Measurements from ENCODE around the gene CACNA1E. TPM values are rescaled to one million over a fixed set of nuclear protein-coding genes. Genes with fewer than 3 reads are reported as not detected.

Gene CACNA1E
- total and polyA plus RNA-seq, 9 donors, result 0.17 to 0.70 (median 0.38) TPM

DNA sequence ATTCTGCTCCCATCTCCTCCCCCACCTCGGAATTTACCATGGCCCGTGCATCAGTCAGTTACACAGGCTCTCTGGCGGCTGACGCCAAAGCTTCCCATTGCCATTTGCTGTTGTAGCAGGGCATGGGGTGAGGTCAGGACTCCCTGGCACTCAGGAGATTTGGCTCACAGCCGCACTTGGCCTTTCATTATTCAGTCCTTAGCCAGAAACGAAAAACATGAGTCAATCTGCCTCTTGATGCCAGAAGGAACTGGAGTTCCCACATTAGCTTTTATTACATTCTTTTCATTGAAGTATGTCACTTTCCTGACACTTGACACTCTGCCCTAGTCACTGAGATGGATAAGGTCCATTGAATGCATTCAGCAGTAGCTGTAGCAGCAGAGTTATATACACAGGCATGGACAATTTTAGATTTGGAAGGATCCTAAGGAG, 260.6 kb downstream of the CACNA1E start:
- WGBS (ENCODE audit: insufficient coverage), result 65% methylated on average over 6 of the region's 6 CpGs
- H3K4me3 ChIP-seq (ENCODE audit: low read length), result no peak overlapping the region
- H3K9me3 ChIP-seq (replicated peaks; ENCODE audit: control insufficient read depth, low read depth, low read length), result no peaks in the 10 kb centered on the region
- DNase-seq, result peak; percentile 26
- no peak overlapping the region for H3K27ac ChIP-seq (ENCODE audit: low read length)
- H3K36me3 ChIP-seq (ENCODE audit: control insufficient read depth, insufficient read depth, low read length), result no peaks in the 10 kb centered on the region
- no peaks in the 10 kb centered on the region for H3K27me3 ChIP-seq (ENCODE audit: control insufficient read depth, insufficient read depth, low read length)
- peaks cover 20% of the 10 kb centered on the region for H3K4me1 ChIP-seq (ENCODE audit: control insufficient read depth, insufficient read depth, low read length)

GRCh38 chr1:181746224-181746623, 262.9 kb downstream of the CACNA1E start:
- no peak overlapping the region for H3K27ac ChIP-seq (ENCODE audit: low read length)
- no peaks in the 10 kb centered on the region for H3K36me3 ChIP-seq (ENCODE audit: control insufficient read depth, insufficient read depth, low read length)
- WGBS (ENCODE audit: insufficient coverage), result no CpG with 5 or more reads among the region's 2 CpGs

GRCh38 chr1:181748013-181748412, 264.7 kb downstream of the CACNA1E start:
- WGBS (ENCODE audit: insufficient coverage), result no CpG with 5 or more reads among the region's 2 CpGs
- no peaks in the 10 kb centered on the region for H3K27me3 ChIP-seq (ENCODE audit: control insufficient read depth, insufficient read depth, low read length)
- no peaks in the 10 kb centered on the region for H3K9me3 ChIP-seq (replicated peaks; ENCODE audit: control insufficient read depth, low read depth, low read length)
- H3K36me3 ChIP-seq (ENCODE audit: control insufficient read depth, insufficient read depth, low read length), result no peaks in the 10 kb centered on the region
- DNase-seq, result no peak
- H3K4me3 ChIP-seq (ENCODE audit: low read length), result no peak overlapping the region
- H3K4me1 ChIP-seq (ENCODE audit: control insufficient read depth, insufficient read depth, low read length), result peaks cover 5% of the 10 kb centered on the region
- H3K27ac ChIP-seq (ENCODE audit: low read length), result no peak overlapping the region

More at GRCh38 chr1:181746224-181746623, 262.9 kb downstream of the CACNA1E start:
- no peak for DNase-seq
- H3K27me3 ChIP-seq (ENCODE audit: control insufficient read depth, insufficient read depth, low read length), result no peaks in the 10 kb centered on the region
- H3K4me3 ChIP-seq (ENCODE audit: low read length), result no peak overlapping the region
- H3K9me3 ChIP-seq (replicated peaks; ENCODE audit: control insufficient read depth, low read depth, low read length), result no peaks in the 10 kb centered on the region
- H3K4me1 ChIP-seq (ENCODE audit: control insufficient read depth, insufficient read depth, low read length), result peaks cover 5% of the 10 kb centered on the region

DNA sequence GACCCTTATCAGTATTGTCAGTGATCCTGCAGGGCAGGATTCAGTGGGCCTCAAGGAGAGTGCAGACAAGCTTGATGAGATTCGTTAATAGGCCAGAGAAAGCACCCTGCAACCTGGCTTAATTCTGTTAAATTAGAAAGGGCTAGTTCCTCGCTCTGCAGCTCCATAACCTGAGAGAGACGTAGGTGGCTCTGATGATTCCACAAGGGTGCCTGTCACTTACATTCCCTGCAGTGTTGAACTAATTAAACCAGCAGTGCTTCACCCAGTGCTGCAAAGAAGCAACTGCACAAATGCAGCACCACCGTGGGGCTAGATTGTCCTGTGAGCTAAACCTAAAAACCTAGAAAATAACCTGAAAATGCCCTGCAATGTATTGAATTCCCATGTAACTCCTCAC, 270.8 kb downstream of the CACNA1E start:
- H3K9me3 ChIP-seq (replicated peaks; ENCODE audit: control insufficient read depth, low read depth, low read length), result no peaks in the 10 kb centered on the region
- H3K4me3 ChIP-seq (ENCODE audit: low read length), result no peak overlapping the region
- H3K27ac ChIP-seq (ENCODE audit: low read length), result no peak overlapping the region
- H3K4me1 ChIP-seq (ENCODE audit: control insufficient read depth, insufficient read depth, low read length), result no peaks in the 10 kb centered on the region
- H3K36me3 ChIP-seq (ENCODE audit: control insufficient read depth, insufficient read depth, low read length), result no peaks in the 10 kb centered on the region
- H3K27me3 ChIP-seq (ENCODE audit: control insufficient read depth, insufficient read depth, low read length), result no peaks in the 10 kb centered on the region
- 60% methylated on average over 3 of the region's 4 CpGs for WGBS (ENCODE audit: insufficient coverage)
- no peak for DNase-seq

DNA sequence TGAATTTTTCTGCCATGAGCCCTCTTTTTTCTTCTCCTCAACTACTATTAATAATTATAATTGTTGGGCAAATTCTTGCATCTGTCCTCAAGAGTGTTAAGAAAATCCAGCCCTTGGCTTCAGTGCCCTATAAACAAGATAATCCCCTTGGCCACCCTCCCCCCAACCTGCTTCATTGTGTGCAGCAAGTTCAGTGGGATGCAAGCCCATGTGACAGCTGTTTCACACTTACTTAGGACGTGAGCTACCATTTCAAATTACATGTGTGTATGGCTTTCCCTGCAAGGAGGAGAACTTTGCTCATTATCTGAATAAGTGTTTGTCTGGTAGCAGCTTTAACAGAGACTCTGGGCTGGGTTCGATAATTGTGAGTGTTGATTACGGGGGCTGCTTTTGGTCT, 276.2 kb downstream of the CACNA1E start:
- H3K9me3 ChIP-seq (replicated peaks; ENCODE audit: control insufficient read depth, low read depth, low read length), result no peaks in the 10 kb centered on the region
- H3K36me3 ChIP-seq (ENCODE audit: control insufficient read depth, insufficient read depth, low read length), result no peaks in the 10 kb centered on the region
- DNase-seq, result peak; percentile 57
- H3K4me1 ChIP-seq (ENCODE audit: control insufficient read depth, insufficient read depth, low read length), result no peaks in the 10 kb centered on the region
- H3K27me3 ChIP-seq (ENCODE audit: control insufficient read depth, insufficient read depth, low read length), result no peaks in the 10 kb centered on the region
- 72% methylated on average over 2 of the region's 3 CpGs for WGBS (ENCODE audit: insufficient coverage)
- H3K4me3 ChIP-seq (ENCODE audit: low read length), result no peak overlapping the region
- H3K27ac ChIP-seq (ENCODE audit: low read length), result no peak overlapping the region

DNA sequence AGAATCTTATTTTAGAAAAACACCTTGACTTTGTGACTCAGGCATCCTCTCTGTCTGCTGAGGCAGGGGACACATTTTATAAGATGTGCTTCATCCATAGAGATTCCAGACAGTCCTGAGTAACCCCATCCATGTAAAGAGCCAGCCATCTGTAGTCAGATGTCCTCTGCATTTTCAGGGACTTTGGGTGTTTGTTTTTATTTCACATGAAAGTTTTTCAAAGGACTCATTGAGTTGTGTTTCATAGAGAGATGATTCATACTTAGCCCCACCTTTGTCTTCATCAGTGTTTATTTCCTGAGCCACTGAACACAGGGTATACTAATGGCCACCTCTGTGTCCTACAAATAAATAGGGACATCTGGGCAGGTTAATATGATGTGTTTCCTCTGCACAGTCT, 280.4 kb downstream of the CACNA1E start:
- Histone ChIP-seq H3K36me3 (ENCODE audit: control insufficient read depth, insufficient read depth, low read length) (no peaks in the 10 kb centered on the region), H3K27me3 (ENCODE audit: control insufficient read depth, insufficient read depth, low read length) (no peaks in the 10 kb centered on the region), H3K27ac (ENCODE audit: low read length) (no peak overlapping the region), H3K4me3 (ENCODE audit: low read length) (no peak overlapping the region), H3K4me1 (ENCODE audit: control insufficient read depth, insufficient read depth, low read length) (no peaks in the 10 kb centered on the region), H3K9me3 (replicated peaks; ENCODE audit: control insufficient read depth, low read depth, low read length) (no peaks in the 10 kb centered on the region)
- DNase-seq, result no peak

DNA sequence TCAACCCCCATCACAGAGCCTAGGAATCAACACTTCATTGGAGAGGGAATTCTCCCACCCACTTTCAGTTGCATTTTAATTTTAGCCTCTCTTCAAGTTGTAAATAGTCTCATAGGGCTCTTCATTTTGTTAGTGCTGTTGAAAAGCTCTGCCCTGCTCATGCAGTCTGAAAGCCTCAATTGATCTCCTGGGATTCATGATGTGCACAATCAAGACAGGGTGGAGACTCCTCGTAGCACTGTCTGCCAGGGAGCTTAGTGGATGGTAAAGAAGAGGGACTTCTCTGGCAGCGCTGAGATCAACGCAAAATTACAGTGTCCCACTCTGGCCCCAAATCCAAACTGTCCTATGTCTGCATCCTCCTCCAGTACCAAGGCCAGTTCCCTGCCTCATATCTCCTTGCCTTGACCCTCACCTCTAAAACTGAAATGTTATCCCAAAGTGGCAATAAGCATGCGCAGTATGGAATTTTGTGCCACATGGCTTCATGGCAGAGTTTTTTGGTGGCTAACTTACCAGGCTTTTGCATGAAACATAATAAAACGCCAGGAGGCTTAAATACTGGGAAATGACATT, 282.2 kb downstream of the CACNA1E start:
- Histone ChIP-seq H3K4me1 (ENCODE audit: control insufficient read depth, insufficient read depth, low read length) (no peaks in the 10 kb centered on the region), H3K9me3 (replicated peaks; ENCODE audit: control insufficient read depth, low read depth, low read length) (no peaks in the 10 kb centered on the region), H3K27ac (ENCODE audit: low read length) (no peak overlapping the region), H3K4me3 (ENCODE audit: low read length) (no peak overlapping the region), H3K27me3 (ENCODE audit: control insufficient read depth, insufficient read depth, low read length) (no peaks in the 10 kb centered on the region), H3K36me3 (ENCODE audit: control insufficient read depth, insufficient read depth, low read length) (no peaks in the 10 kb centered on the region)
- 69% methylated on average over 4 of the region's 5 CpGs for WGBS (ENCODE audit: insufficient coverage)
- DNase-seq, result no peak

- 79% methylated on average over 2 of the region's 2 CpGs for WGBS (ENCODE audit: insufficient coverage)
- Histone ChIP-seq H3K4me1 (ENCODE audit: control insufficient read depth, insufficient read depth, low read length) (no peaks in the 10 kb centered on the region), H3K27me3 (ENCODE audit: control insufficient read depth, insufficient read depth, low read length) (no peaks in the 10 kb centered on the region)
Measured at GRCh38 chr1:181767001-181767708, 283.8 kb downstream of the CACNA1E start.

DNA sequence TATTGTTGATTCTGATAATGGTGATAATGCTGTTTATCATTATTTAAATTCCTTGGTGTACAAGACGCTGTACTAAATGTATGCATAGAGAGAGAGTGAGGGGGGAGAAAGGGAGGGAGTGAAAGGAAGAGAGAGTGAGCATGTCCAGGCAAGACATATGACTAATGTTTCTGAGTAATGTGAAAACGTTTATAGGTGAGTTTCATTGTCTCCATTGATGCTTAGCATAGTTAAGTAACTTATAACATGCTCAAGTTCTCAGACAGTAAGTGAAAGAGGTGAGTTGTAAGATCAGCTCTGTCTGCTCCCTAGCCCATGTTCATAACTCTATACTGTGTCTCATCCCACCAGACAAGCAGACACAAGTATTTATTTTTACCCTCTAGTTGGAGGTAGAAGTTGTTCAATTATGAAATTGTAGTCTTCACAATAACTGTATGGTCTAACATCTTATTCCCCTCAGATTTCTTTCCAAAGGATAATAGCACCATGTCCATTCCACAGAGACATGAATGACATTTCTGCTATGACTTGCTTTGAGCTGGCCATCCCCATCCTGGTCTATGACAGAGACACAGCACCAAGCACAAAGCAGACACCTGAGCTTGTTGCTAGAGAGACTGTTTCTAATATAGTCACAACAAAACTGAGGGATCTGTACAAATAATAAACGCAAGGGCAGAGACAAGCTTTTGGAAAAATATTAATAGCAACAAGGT, 285.1 kb downstream of the CACNA1E start:
- DNase-seq, result no peak
- Histone ChIP-seq H3K4me1 (ENCODE audit: control insufficient read depth, insufficient read depth, low read length) (no peaks in the 10 kb centered on the region), H3K27me3 (ENCODE audit: control insufficient read depth, insufficient read depth, low read length) (no peaks in the 10 kb centered on the region), H3K36me3 (ENCODE audit: control insufficient read depth, insufficient read depth, low read length) (no peaks in the 10 kb centered on the region), H3K9me3 (replicated peaks; ENCODE audit: control insufficient read depth, low read depth, low read length) (no peaks in the 10 kb centered on the region), H3K4me3 (ENCODE audit: low read length) (no peak overlapping the region), H3K27ac (ENCODE audit: low read length) (no peak overlapping the region)
- WGBS (ENCODE audit: insufficient coverage), result 57% methylated on average over 1 of the region's 3 CpGs

More at GRCh38 chr1:181767001-181767708, 283.8 kb downstream of the CACNA1E start:
- H3K36me3 ChIP-seq (ENCODE audit: control insufficient read depth, insufficient read depth, low read length), result no peaks in the 10 kb centered on the region
- H3K27ac ChIP-seq (ENCODE audit: low read length), result no peak overlapping the region
- no peak for DNase-seq
- H3K4me3 ChIP-seq (ENCODE audit: low read length), result no peak overlapping the region
- H3K9me3 ChIP-seq (replicated peaks; ENCODE audit: control insufficient read depth, low read depth, low read length), result no peaks in the 10 kb centered on the region

GRCh38 chr1:181768930-181769280, 285.6 kb downstream of the CACNA1E start:
- Histone ChIP-seq H3K9me3 (replicated peaks; ENCODE audit: control insufficient read depth, low read depth, low read length) (no peaks in the 10 kb centered on the region), H3K36me3 (ENCODE audit: control insufficient read depth, insufficient read depth, low read length) (no peaks in the 10 kb centered on the region), H3K27ac (ENCODE audit: low read length) (no peak overlapping the region), H3K4me1 (ENCODE audit: control insufficient read depth, insufficient read depth, low read length) (no peaks in the 10 kb centered on the region), H3K4me3 (ENCODE audit: low read length) (no peak overlapping the region), H3K27me3 (ENCODE audit: control insufficient read depth, insufficient read depth, low read length) (no peaks in the 10 kb centered on the region)
- DNase-seq, result no peak
- WGBS (ENCODE audit: insufficient coverage), result no CpG with 5 or more reads among the region's 4 CpGs

Data from muscle of leg (tissue), 11 donors.